H1 (cell line): Measurements from ENCODE around the gene GUCY1A2. TPM values are rescaled to one million over a fixed set of nuclear protein-coding genes. Genes with fewer than 3 reads are reported as not detected.

Experiments
- CTCF ChIA-PET: fragments of 300-600 bp; sonication (Branson Sonifier 250); formaldehyde crosslinking; loops from one replicate; lab custom pipeline; 2021; ENCODE audit not compliant: partially characterized antibody; lab: Charles Lee
- POLR2A ChIA-PET: fragments of 300-600 bp; sonication (Branson Sonifier 250); formaldehyde crosslinking; loops from one replicate; lab custom pipeline; 2021; ENCODE audit warnings: inconsistent platforms; ENCODE audit not compliant: partially characterized antibody; lab: Charles Lee
- DNase-seq, 2 experiments: peaks; one replicate each; pipeline versions ENCODE4 v3.0.0 to v3.0.0-alpha.2; 2010 to 2022; ENCODE audit warnings: low spot score in 2 of 2, low read depth in 1 of 2, mixed read lengths in 1 of 2
- FAIRE-seq: peaks from 2 replicates; lab custom pipeline; 2011; peaks lifted over from hg19 to GRCh38; lab: Jason Lieb, UNC
- H2AFZ ChIP-seq: 2 replicates; pipeline ENCODE4 v1.8.1; 2012; ENCODE audit warnings: low read length, inconsistent platforms
- H2AK5ac ChIP-seq: 2 replicates; pipeline ENCODE4 v1.6.1; 2013; ENCODE audit warnings: low read depth, low read length
- H2BK120ac ChIP-seq: replicated peaks from 2 replicates; pipeline ENCODE3; 2013; ENCODE audit warnings: low read depth, low read length, inconsistent platforms
- H2BK12ac ChIP-seq: 2 replicates; pipeline ENCODE4 v1.6.1; 2013; ENCODE audit warnings: low read depth, low read length
- H2BK15ac ChIP-seq: 2 replicates; pipeline ENCODE4 v1.6.1; 2013; ENCODE audit warnings: low read length
- H2BK20ac ChIP-seq: 2 replicates; pipeline ENCODE4 v1.6.1; 2013; ENCODE audit warnings: low read length
- H2BK5ac ChIP-seq: 2 replicates; pipeline ENCODE4 v1.6.1; 2013; ENCODE audit warnings: low read depth, low read length
- H3K14ac ChIP-seq: 2 replicates; pipeline ENCODE4 v1.6.1; 2013; ENCODE audit warnings: inconsistent platforms; ENCODE audit not compliant: insufficient read length
- H3K18ac ChIP-seq: 2 replicates; pipeline ENCODE4 v1.6.1; 2013; ENCODE audit warnings: low read length; ENCODE audit errors: extremely low read depth
- H3K23ac ChIP-seq: 2 replicates; pipeline ENCODE4 v1.6.1; 2013; ENCODE audit warnings: inconsistent platforms; ENCODE audit not compliant: insufficient read length
- H3K23me2 ChIP-seq: 2 replicates; pipeline ENCODE4 v1.6.1; 2013; ENCODE audit warnings: low read depth, low read length
- H3K27ac ChIP-seq: 2 replicates; pipeline ENCODE4 v1.6.1; 2011; ENCODE audit warnings: low read depth, low read length, inconsistent platforms
- H3K27me3 ChIP-seq, 4 experiments: replicated peaks in 1 of 4; 1 replicate in 1 of 4; 2 replicates in 3 of 4; pipeline versions ENCODE4 v1.6.1 to v1.8.1; 2011 to 2013; ENCODE audit warnings: low read length in 3 of 4, mild to moderate bottlenecking in 3 of 4, inconsistent platforms in 2 of 4, mixed read lengths in 2 of 4, moderate library complexity in 1 of 4; ENCODE audit not compliant: control insufficient read depth in 3 of 4, insufficient read depth in 3 of 4; ENCODE audit errors: extremely low read depth in 1 of 4
- H3K36me3 ChIP-seq, 4 experiments: 2 replicates each; pipeline versions ENCODE4 v1.6.1 to v1.8.1; 2011 to 2013; ENCODE audit warnings: mild to moderate bottlenecking in 4 of 4, low read length in 3 of 4, moderate library complexity in 2 of 4, control low read depth in 1 of 4, inconsistent platforms in 1 of 4; ENCODE audit not compliant: insufficient read depth in 4 of 4, control insufficient read depth in 2 of 4
- H3K4ac ChIP-seq: replicated peaks from 2 replicates; pipeline ENCODE3; 2013; ENCODE audit warnings: low read length, low read depth, mixed read lengths, inconsistent platforms; ENCODE audit not compliant: insufficient read length
- H3K4me1 ChIP-seq, 4 experiments: replicated peaks in 1 of 4; 1 replicate in 1 of 4; 2 replicates in 3 of 4; pipeline versions ENCODE4 v1.6.1 to v1.8.1; 2011 to 2013; ENCODE audit warnings: low read length in 3 of 4, inconsistent platforms in 2 of 4, mixed read lengths in 1 of 4; ENCODE audit not compliant: insufficient read depth in 4 of 4, control insufficient read depth in 3 of 4
- H3K4me2 ChIP-seq, 2 experiments: 2 replicates each; pipeline versions ENCODE4 v1.6.1 to v1.8.1; 2011 to 2013; ENCODE audit warnings: low read depth in 2 of 2, low read length in 2 of 2, control low read depth in 1 of 2, inconsistent platforms in 1 of 2, mild to moderate bottlenecking in 1 of 2; ENCODE audit not compliant: insufficient read depth in 1 of 2
- H3K4me3 ChIP-seq, 4 experiments: fragments of 200-600, 300-600 bp in 1 of 4; sonication (generic), shearing (Covaris generic), sonication (Bioruptor Twin) in 1 of 4; 2 replicates each; pipeline versions ENCODE4 v1.5.1 to v1.8.1; 2011 to 2016; ENCODE audit warnings: low read length in 4 of 4, low read depth in 3 of 4, control low read depth in 2 of 4, inconsistent platforms in 2 of 4, mild to moderate bottlenecking in 2 of 4, mixed read lengths in 1 of 4, moderate library complexity in 1 of 4; ENCODE audit not compliant: insufficient read depth in 2 of 4; ENCODE audit errors: extremely low read depth in 1 of 4
- H3K56ac ChIP-seq: replicated peaks from 2 replicates; pipeline ENCODE3; 2013; ENCODE audit warnings: low read depth, mild to moderate bottlenecking, mixed read lengths, low read length, inconsistent platforms; ENCODE audit not compliant: insufficient read length
- H3K79me1 ChIP-seq: 2 replicates; pipeline ENCODE4 v1.6.1; 2013; ENCODE audit warnings: low read depth, low read length, control low read depth
- H3K79me2 ChIP-seq, 2 experiments: 2 replicates each; pipeline versions ENCODE4 v1.6.1 to v1.8.1; 2012 to 2013; ENCODE audit warnings: low read length in 2 of 2, mild to moderate bottlenecking in 2 of 2, inconsistent platforms in 1 of 2; ENCODE audit not compliant: insufficient read depth in 2 of 2, control insufficient read depth in 1 of 2
- H3K9ac ChIP-seq, 4 experiments: replicated peaks in 1 of 4; 1 replicate in 1 of 4; 2 replicates in 3 of 4; pipeline versions ENCODE4 v1.6.1 to v1.8.1; 2011 to 2013; ENCODE audit warnings: low read depth in 3 of 4, low read length in 3 of 4, control low read depth in 2 of 4, mild to moderate bottlenecking in 2 of 4, moderate library complexity in 2 of 4, inconsistent platforms in 1 of 4; ENCODE audit errors: extremely low read depth in 1 of 4
- H3K9me3 ChIP-seq, 2 experiments: 2 replicates each; pipeline versions ENCODE4 v1.6.1 to v1.8.1; 2012 to 2013; ENCODE audit warnings: mild to moderate bottlenecking in 2 of 2, moderate library complexity in 2 of 2, control low read depth in 1 of 2, inconsistent platforms in 1 of 2, low read depth in 1 of 2, low read length in 1 of 2, mixed read lengths in 1 of 2; ENCODE audit not compliant: insufficient read depth in 2 of 2
- H4K20me1 ChIP-seq, 2 experiments: replicated peaks in 1 of 2; 2 replicates each; pipeline versions ENCODE3 to v1.8.1; 2011 to 2013; ENCODE audit warnings: inconsistent platforms in 2 of 2, low read length in 2 of 2, mild to moderate bottlenecking in 1 of 2; ENCODE audit not compliant: insufficient read depth in 2 of 2, control insufficient read depth in 1 of 2
- H4K5ac ChIP-seq: 2 replicates; pipeline ENCODE4 v1.6.1; 2013; ENCODE audit warnings: low read length, low read depth, mixed read lengths, inconsistent platforms; ENCODE audit not compliant: insufficient read length
- H4K8ac ChIP-seq: 2 replicates; pipeline ENCODE4 v1.8.0; 2013; ENCODE audit warnings: mild to moderate bottlenecking, moderate library complexity, low read length, inconsistent platforms; ENCODE audit not compliant: insufficient read depth; ENCODE audit errors: extremely low read depth
- H4K91ac ChIP-seq: replicated peaks from 2 replicates; pipeline ENCODE3; 2013; ENCODE audit warnings: low read length, mixed read lengths, inconsistent platforms; ENCODE audit not compliant: insufficient read length
- MAFK ChIP-seq: IDR thresholded peaks from 2 replicates; pipeline ENCODE4 v1.6.1; 2012; ENCODE audit warnings: low read depth, mild to moderate bottlenecking, improper control_type of control experiment, low read length
- RNF2 ChIP-seq: fragments of 200-900, 300-1000 bp; sonication (generic); IDR thresholded peaks from 2 replicates; pipeline ENCODE4 v1.7.1; 2016; ENCODE audit warnings: borderline replicate concordance, low read depth, mild to moderate bottlenecking, antibody characterized with exemption, low read length; ENCODE audit not compliant: poor library complexity, severe bottlenecking; ENCODE audit errors: missing control alignments
- WGBS, 2 experiments: shearing (Covaris generic) in 1 of 2; methylation state at CpG; one replicate each; pipeline versions ENCODE4 v1.1.6 to v1.1.7; 2013 to 2015; ENCODE audit warnings: low lambda C conversion rate in 2 of 2, mixed read lengths in 2 of 2, inconsistent platforms in 1 of 2, low coverage in 1 of 2, missing lambda C conversion rate in 1 of 2; ENCODE audit not compliant: insufficient replicate concordance in 2 of 2, insufficient coverage in 1 of 2, insufficient read length in 1 of 2; ENCODE audit errors: extremely low coverage in 1 of 2, missing lambda C conversion rate in 1 of 2; 5-methylcytosine and 5-hydroxymethylcytosine counted together
- polyA plus RNA-seq, 7 experiments: library from polyadenylated mRNA; depleted of rRNA in 3 of 7; stranded (reverse) in 5 of 7; unstranded in 2 of 7; fragments of >200 nt in 5 of 7; fragments of 200-250 nt in 2 of 7; gene quantifications; 1 replicate in 5 of 7; 2 replicates in 1 of 7; 4 replicates in 1 of 7; pipeline versions ENCODE4 v1.2.1 to v1.2.3, GENCODE V29; 2011 to 2013; ENCODE audit warnings: missing spikeins in 2 of 7, mixed read lengths in 2 of 7
- total RNA-seq: library from RNA; stranded (reverse); fragmentation: NEBNext Ultra II Directional; extraction: Animal tissue kit (Norgen Biotek cat#: 25700); gene quantifications from 2 replicates; pipeline ENCODE4 v1.2.1, GENCODE V29; 2021

Gene GUCY1A2
- total and polyA plus RNA-seq, 2 of the 8 experiments (the other 6 are each of a cell fraction or from before 2014, with no cell fraction given), result 0.11 to 1.9 TPM

DNA sequence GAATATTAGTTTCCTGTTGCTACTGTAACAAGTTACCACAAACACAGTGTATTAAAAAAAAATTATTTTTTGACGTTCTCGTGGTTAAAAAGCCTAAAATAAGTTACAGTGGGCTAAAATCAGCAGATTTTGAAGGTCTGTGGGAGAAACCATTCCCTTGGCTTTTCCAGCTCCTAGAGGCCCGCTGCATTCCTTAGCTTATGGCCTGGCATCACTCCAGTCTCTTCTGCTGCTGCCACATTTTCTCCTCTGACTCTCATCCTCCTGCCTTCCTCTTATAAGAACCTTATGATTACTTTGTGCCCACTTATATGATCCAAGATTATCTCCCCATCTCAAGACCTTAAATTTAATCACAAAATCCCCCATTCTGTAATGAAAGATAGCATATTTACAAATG is 392.7 kb downstream of the GUCY1A2 start:
- no peak overlapping the region for H4K91ac ChIP-seq
- H4K8ac ChIP-seq, result no peak overlapping the region
- WGBS, 2 experiments, result 92% methylated on average over 3 of the region's 3 CpGs; no CpG with 5 or more reads in 1 of the 2 experiments
- no peak overlapping the region for H3K23ac ChIP-seq
- H3K14ac ChIP-seq, result no peak overlapping the region
- no peak overlapping the region for H3K4me2 ChIP-seq
- H4K20me1 ChIP-seq, result no peaks in the 10 kb centered on the region
- no peaks in the 10 kb centered on the region for H3K4me1 ChIP-seq
- H2BK5ac ChIP-seq, result no peak overlapping the region
- no peaks in the 10 kb centered on the region for H3K79me1 ChIP-seq
- H3K56ac ChIP-seq, result no peak overlapping the region
- ChIA-PET POLR2A (no interaction called here), CTCF (interaction anchor here (0.7 kb wide), 1 partner anchor 534 kb away, joined by 3 read pairs; no protein-coding TSS in a partner anchor)
- no peak overlapping the region for H2BK120ac ChIP-seq
- H3K9me3 ChIP-seq, result no peaks in the 10 kb centered on the region
- H3K18ac ChIP-seq, result no peak overlapping the region
- no peak for DNase-seq
- H3K4ac ChIP-seq, result no peak overlapping the region
- no peaks in the 10 kb centered on the region for H3K79me2 ChIP-seq
- H3K27ac ChIP-seq, result no peak overlapping the region
- H2AFZ ChIP-seq, result no peak overlapping the region
- FAIRE-seq, result no peak
- H3K9ac ChIP-seq, result no peak overlapping the region
- H4K5ac ChIP-seq, result no peak overlapping the region
- no peak overlapping the region for H2BK20ac ChIP-seq
- no peak overlapping the region for H2BK12ac ChIP-seq
- H3K27me3 ChIP-seq, result no peaks in the 10 kb centered on the region
- H2BK15ac ChIP-seq, result no peak overlapping the region
- no peaks in the 10 kb centered on the region for H3K36me3 ChIP-seq
- no peak overlapping the region for H2AK5ac ChIP-seq
- H3K23me2 ChIP-seq, result no peaks in the 10 kb centered on the region
- H3K4me3 ChIP-seq, result no peak overlapping the region
- no peak for TF ChIP-seq MAFK
- TF ChIP-seq RNF2, result no peak
